GM18951 (cell line): ENCODE measurements around the gene FIGN.

Experiments used
- POLR2A ChIP-seq: IDR thresholded peaks from 4 replicates; pipeline ENCODE4 v1.6.1; 2011; ENCODE audit warnings: mild to moderate bottlenecking; ENCODE audit not compliant: insufficient read length, insufficient read depth; ENCODE audit errors: extremely low read depth
- in situ Hi-C: fragments of 300-500 bp; cut with MboI; formaldehyde crosslinking; loops from one replicate; pipeline ENCODE4 v1.12.0; 2022; ENCODE audit warnings: low sequenced_read_pairs, mixed read lengths, inconsistent platforms; ENCODE audit not compliant: unreplicated experiment

Gene FIGN

GRCh38 chr2:163735685-163736432 lies at the start of gene FIGN:
Gene FIGN, minus strand, starts transcription at chr2:163736008. Its CDS starts 1,081 bp downstream, at chr2:163734927.
- no peak for TF ChIP-seq POLR2A
- in situ Hi-C loops = no loop called here

GRCh38 chr2:163785162-163785561 lies 49.4 kb upstream of the FIGN start:
- TF ChIP-seq POLR2A = no peak
- in situ Hi-C loops = no loop called here

DNA sequence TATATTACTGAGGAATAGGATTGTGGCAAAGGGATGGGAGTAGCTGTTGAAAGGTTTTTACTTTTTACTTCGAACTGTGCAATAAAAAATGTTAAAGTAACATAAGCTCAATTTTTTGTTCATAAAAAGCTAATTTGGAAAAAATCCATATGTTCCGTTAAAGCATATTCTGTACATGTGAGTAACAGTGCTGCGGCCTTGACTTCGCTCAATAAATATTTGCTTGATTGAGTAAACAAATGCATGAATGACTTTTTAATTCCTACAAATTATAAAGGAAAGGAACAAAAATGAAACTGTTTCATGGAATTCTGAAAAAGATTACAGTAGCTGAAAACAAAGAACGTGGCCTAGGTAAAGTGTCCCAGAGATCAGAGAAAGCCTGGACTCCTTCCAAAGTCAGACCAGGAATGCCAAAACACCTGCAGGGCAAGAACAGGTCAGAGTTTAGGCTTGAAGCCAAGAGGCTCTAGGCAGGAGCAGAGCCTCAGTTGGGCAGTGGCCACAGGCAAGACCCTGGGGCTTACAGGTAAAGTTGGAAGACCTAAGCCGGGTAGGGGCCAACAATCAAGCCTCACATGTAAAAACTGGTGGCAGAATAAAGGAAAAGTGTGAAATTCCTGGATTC lies 44.3 kb upstream of the FIGN start:
- in situ Hi-C loops = no loop called here
- no peak for TF ChIP-seq POLR2A

- in situ Hi-C loops = no loop called here
Observed at GRCh38 chr2:163778045-163778781, 42.4 kb upstream of the FIGN start.

DNA sequence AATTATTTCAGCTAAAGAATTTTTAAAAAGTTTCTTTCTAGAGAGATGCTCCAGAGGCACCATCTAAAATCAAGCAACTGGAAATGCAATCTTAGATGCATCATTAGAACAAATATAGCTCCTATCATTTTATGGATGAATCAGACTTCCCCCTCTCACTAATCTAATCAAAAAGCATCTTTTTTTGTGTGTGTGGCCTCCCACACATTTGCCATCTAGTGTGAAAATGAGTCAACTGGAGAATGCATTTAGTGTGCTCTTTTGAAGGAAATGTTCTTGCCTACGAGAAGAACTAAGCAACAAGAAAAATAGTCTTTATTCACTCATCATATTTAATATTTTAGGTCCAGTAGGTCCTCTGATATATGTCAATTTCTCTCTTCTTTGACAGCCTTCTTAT lies 39.5 kb upstream of the FIGN start:
- in situ Hi-C loops = no loop called here
- TF ChIP-seq POLR2A = no peak

More at GRCh38 chr2:163778045-163778781, 42.4 kb upstream of the FIGN start:
- no peak for TF ChIP-seq POLR2A

- in situ Hi-C loops = no loop called here
- TF ChIP-seq POLR2A = no peak
Observed at GRCh38 chr2:163774862-163775261, 39.1 kb upstream of the FIGN start.

DNA sequence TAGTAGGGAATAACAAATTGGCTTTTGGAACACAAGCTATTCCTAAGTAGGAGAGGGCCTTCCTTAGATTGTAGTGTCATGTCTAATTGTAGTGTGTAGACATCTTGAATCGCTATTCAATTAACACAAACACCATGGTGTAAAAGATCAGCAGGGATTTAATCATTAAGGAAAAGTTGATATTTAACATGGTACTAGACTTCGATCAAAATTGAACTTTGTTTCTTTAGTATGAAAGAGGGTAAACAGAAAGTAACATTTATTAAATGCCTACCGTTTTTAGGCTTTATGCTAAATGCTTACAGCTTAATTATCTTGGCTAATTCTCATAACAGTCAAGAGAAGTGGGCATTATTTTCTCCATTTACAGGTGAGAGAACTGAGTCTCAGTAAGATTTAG lies 37.5 kb upstream of the FIGN start:
- no peak for TF ChIP-seq POLR2A
- in situ Hi-C loops = no loop called here

GRCh38 chr2:163771596-163771995 lies 35.8 kb upstream of the FIGN start:
- no peak for TF ChIP-seq POLR2A

GRCh38 chr2:163768881-163769695 lies 33.3 kb upstream of the FIGN start:
- TF ChIP-seq POLR2A = no peak
- in situ Hi-C loops = no loop called here

More at GRCh38 chr2:163771596-163771995, 35.8 kb upstream of the FIGN start:
- in situ Hi-C loops = no loop called here

- in situ Hi-C loops = no loop called here
- no peak for TF ChIP-seq POLR2A
Observed at GRCh38 chr2:163767097-163767496, 31.3 kb upstream of the FIGN start.

GRCh38 chr2:163764566-163764965 lies 28.8 kb upstream of the FIGN start:
- TF ChIP-seq POLR2A = no peak
- in situ Hi-C loops = no loop called here

DNA sequence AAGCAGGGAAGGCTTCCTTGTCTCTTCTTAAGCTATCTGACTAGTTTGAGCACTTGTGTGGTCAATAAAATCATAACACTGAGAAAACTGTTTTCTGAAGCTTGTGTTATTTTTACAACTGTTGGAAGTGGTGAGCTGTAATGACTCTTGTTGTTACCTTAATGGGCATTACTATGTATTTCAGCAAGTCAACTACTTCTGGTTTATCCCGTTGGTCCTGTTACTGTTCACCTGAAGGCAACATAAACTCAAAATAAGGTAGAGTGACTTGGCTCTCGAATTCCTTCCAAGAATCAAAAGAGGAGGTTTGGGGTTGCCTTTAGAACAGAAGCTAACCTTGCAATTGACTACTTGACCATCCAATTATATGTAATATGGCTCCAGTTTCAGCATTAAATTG lies 23.2 kb upstream of the FIGN start:
- TF ChIP-seq POLR2A = no peak
- in situ Hi-C loops = no loop called here

DNA sequence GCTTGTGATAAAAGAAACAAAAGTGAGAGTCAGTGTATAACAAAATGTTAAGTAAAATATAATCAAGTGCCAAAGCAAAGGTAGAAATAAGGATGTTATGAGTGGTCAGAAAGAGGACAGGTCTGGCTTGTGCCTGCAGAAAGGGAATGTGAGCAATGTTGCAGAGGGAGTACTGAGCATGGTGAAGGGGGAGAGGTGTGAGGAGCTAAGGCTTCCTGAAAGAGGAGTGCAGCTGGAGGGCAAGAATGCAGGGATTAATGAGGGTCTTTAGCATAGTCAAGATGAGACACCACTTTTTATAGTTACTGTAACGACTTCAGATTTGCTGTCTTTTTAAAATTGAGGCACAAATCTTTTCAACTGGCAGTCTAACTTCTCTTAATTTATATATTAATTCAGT lies 22.0 kb upstream of the FIGN start:
- in situ Hi-C loops = no loop called here
- TF ChIP-seq POLR2A = no peak
